ACC112 (cell line): ENCODE measurements around the gene DEGS2.
"Not testable (repeated sequence)": the region's sequence is repeated elsewhere in the genome, so short reads cannot be mapped to it uniquely, and the experiment has no call there.

ENCODE experiments used
- H2AFZ ChIP-seq: fragments of 200-600 bp; sonication (generic); one replicate; pipeline ENCODE4 v1.6.0; 2017; ENCODE audit warnings: antibody characterized with exemption, low read length; ENCODE audit not compliant: unreplicated experiment
- H3K27ac ChIP-seq: fragments of 200-600 bp; sonication (generic); 2 replicates; pipeline ENCODE4 v1.5.1; 2014; ENCODE audit warnings: low read depth, mild to moderate bottlenecking, antibody characterized with exemption, low read length, moderate library complexity
- H3K27me3 ChIP-seq: fragments of 200-600 bp; sonication (generic); 2 replicates; pipeline ENCODE4 v1.6.1; 2014; ENCODE audit warnings: mild to moderate bottlenecking, antibody characterized with exemption, low read length, moderate library complexity, mixed read lengths; ENCODE audit not compliant: insufficient read depth
- H3K36me3 ChIP-seq: fragments of 200-600 bp; sonication (generic); 2 replicates; pipeline ENCODE4 v1.6.1; 2016; ENCODE audit warnings: mild to moderate bottlenecking, antibody characterized with exemption, low read length, moderate library complexity, mixed read lengths; ENCODE audit not compliant: insufficient read depth
- H3K4me1 ChIP-seq: fragments of 200-600 bp; sonication (generic); one replicate; pipeline ENCODE4 v1.6.1; 2016; ENCODE audit warnings: low read length, mixed read lengths; ENCODE audit not compliant: insufficient read depth, unreplicated experiment, control insufficient read depth
- H3K4me3 ChIP-seq: fragments of 200-600 bp; sonication (generic); 2 replicates; pipeline ENCODE4 v1.5.1; 2014; ENCODE audit warnings: mild to moderate bottlenecking, low read depth, low read length
- H3K79me2 ChIP-seq: fragments of 200-600 bp; sonication (generic); one replicate; pipeline ENCODE4 v1.6.0; 2016; ENCODE audit warnings: low read length; ENCODE audit not compliant: control insufficient read depth, unreplicated experiment, insufficient read depth

The DEGS2 gene

GRCh38 chr14:100157548-100158232 is 1.8 kb downstream of the DEGS2 start:
- H3K27me3 ChIP-seq: peaks cover 24% of the 10 kb centered on the region
- H3K27ac ChIP-seq, H2AFZ ChIP-seq, H3K4me3 ChIP-seq, H3K79me2 ChIP-seq, H3K4me1 ChIP-seq, H3K36me3 ChIP-seq: not testable (repeated sequence)

- H2AFZ ChIP-seq: no peak overlapping the region
- no peaks in the 10 kb centered on the region for H3K79me2 ChIP-seq
- H3K36me3 ChIP-seq: no peaks in the 10 kb centered on the region
- no peaks in the 10 kb centered on the region for H3K4me1 ChIP-seq
- no peak overlapping the region for H3K27ac ChIP-seq
- no peak overlapping the region for H3K4me3 ChIP-seq
- peaks cover 24% of the 10 kb centered on the region for H3K27me3 ChIP-seq
These were observed 2.7 kb downstream of the DEGS2 start for GRCh38 chr14:100156776-100157175.

- H3K27me3 ChIP-seq: peaks cover 24% of the 10 kb centered on the region
- no peak overlapping the region for H3K27ac ChIP-seq
- H3K4me3 ChIP-seq: no peak overlapping the region
- H3K4me1 ChIP-seq: no peaks in the 10 kb centered on the region
- H3K36me3 ChIP-seq: no peaks in the 10 kb centered on the region
- no peaks in the 10 kb centered on the region for H3K79me2 ChIP-seq
- no peak overlapping the region for H2AFZ ChIP-seq
These were observed 3.5 kb downstream of the DEGS2 start for GRCh38 chr14:100155756-100156616.

GRCh38 chr14:100155049-100155621 is 4.3 kb downstream of the DEGS2 start:
- Histone ChIP-seq H3K27me3 (peaks cover 16% of the 10 kb centered on the region), H3K36me3 (no peaks in the 10 kb centered on the region), H3K4me3 (no peak overlapping the region), H3K27ac (no peak overlapping the region), H3K4me1 (no peaks in the 10 kb centered on the region), H2AFZ (no peak overlapping the region), H3K79me2 (no peaks in the 10 kb centered on the region)

GRCh38 chr14:100153560-100153959 is 5.9 kb downstream of the DEGS2 start:
- Histone ChIP-seq H3K79me2 (no peaks in the 10 kb centered on the region), H3K4me1 (no peaks in the 10 kb centered on the region), H3K27ac (no peak overlapping the region), H3K27me3 (peaks cover under 1% of the 10 kb centered on the region; the same call in 1 of the 2 replicates), H3K36me3 (no peaks in the 10 kb centered on the region), H3K4me3 (no peak overlapping the region), H2AFZ (no peak overlapping the region)

- no peaks in the 10 kb centered on the region for H3K4me1 ChIP-seq
- H3K27me3 ChIP-seq: no peaks in the 10 kb centered on the region
- H3K27ac ChIP-seq: no peak overlapping the region
- no peaks in the 10 kb centered on the region for H3K79me2 ChIP-seq
- H3K4me3 ChIP-seq: no peak overlapping the region
- no peaks in the 10 kb centered on the region for H3K36me3 ChIP-seq
- H2AFZ ChIP-seq: no peak overlapping the region
These were observed 7.4 kb downstream of the DEGS2 start for GRCh38 chr14:100152091-100152490.

- H3K36me3 ChIP-seq: no peaks in the 10 kb centered on the region
- no peaks in the 10 kb centered on the region for H3K4me1 ChIP-seq
- H2AFZ ChIP-seq: no peak overlapping the region
- no peak overlapping the region for H3K27ac ChIP-seq
- no peaks in the 10 kb centered on the region for H3K27me3 ChIP-seq
- H3K4me3 ChIP-seq: no peak overlapping the region
- H3K79me2 ChIP-seq: no peaks in the 10 kb centered on the region
These were observed 8.4 kb downstream of the DEGS2 start for GRCh38 chr14:100150932-100151587.

GRCh38 chr14:100149851-100150611 is 9.4 kb downstream of the DEGS2 start:
- no peaks in the 10 kb centered on the region for H3K4me1 ChIP-seq
- H3K27ac ChIP-seq: no peak overlapping the region
- H3K27me3 ChIP-seq: no peaks in the 10 kb centered on the region
- H3K79me2 ChIP-seq: no peaks in the 10 kb centered on the region
- no peak overlapping the region for H3K4me3 ChIP-seq
- no peaks in the 10 kb centered on the region for H3K36me3 ChIP-seq
- no peak overlapping the region for H2AFZ ChIP-seq

GRCh38 chr14:100148837-100149731 is 10.4 kb downstream of the DEGS2 start:
- H3K4me1 ChIP-seq: no peaks in the 10 kb centered on the region
- H3K79me2 ChIP-seq: no peaks in the 10 kb centered on the region
- no peaks in the 10 kb centered on the region for H3K27me3 ChIP-seq
- no peak overlapping the region for H2AFZ ChIP-seq
- H3K36me3 ChIP-seq: no peaks in the 10 kb centered on the region
- no peak overlapping the region for H3K27ac ChIP-seq
- H3K4me3 ChIP-seq: no peak overlapping the region
